T-helper 1 cell treated with Interleukin-12 subunit alpha and Interleukin-12 subunit beta and Interleukin-4 antibody, amounts not matched to agents 30 ng/mL and 1 ng/mL, for 36 hours (primary cell): Measurements from ENCODE around the gene LILRA1. TPM values are rescaled to one million over a fixed set of nuclear protein-coding genes. Genes with fewer than 3 reads are reported as not detected.
"Not testable (repeated sequence)": the region's sequence is repeated elsewhere in the genome, so short reads cannot be mapped to it uniquely, and the experiment has no call there.

Source experiments
- intact Hi-C: fragments of 100-400 bp; cut with micrococcal nuclease; formaldehyde crosslinking; loops from one replicate; pipeline ENCODE4 v1.15.1; 2024
- total RNA-seq: library from RNA; stranded (reverse); gene quantifications from 2 replicates; pipeline ENCODE4 v1.2.3, GENCODE V29; 2022

The LILRA1 gene
- total RNA-seq, 1 donor from 2014 or later: not detected

DNA sequence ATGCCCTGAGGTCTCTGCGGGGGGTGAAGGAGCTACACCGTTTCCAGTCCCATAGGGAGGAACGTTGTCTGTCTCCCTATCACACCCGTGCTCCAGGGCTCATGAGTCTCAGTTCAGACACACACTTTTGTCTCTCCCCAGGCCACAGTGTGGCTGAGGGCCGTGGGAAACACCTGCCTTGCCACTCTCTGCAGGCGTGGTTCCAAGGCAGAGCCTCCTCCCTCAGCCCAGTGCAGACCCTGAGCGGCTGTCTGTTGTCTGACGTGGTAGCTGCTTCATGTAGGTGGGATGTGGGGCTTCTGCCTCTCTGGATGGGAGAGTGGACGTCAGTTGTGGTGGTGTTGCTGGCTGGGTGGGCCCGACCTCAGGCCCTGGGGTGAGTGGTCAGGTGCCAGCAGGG, 30.8 kb downstream of the LILRA1 start:
- intact Hi-C loops: not testable (repeated sequence)

DNA sequence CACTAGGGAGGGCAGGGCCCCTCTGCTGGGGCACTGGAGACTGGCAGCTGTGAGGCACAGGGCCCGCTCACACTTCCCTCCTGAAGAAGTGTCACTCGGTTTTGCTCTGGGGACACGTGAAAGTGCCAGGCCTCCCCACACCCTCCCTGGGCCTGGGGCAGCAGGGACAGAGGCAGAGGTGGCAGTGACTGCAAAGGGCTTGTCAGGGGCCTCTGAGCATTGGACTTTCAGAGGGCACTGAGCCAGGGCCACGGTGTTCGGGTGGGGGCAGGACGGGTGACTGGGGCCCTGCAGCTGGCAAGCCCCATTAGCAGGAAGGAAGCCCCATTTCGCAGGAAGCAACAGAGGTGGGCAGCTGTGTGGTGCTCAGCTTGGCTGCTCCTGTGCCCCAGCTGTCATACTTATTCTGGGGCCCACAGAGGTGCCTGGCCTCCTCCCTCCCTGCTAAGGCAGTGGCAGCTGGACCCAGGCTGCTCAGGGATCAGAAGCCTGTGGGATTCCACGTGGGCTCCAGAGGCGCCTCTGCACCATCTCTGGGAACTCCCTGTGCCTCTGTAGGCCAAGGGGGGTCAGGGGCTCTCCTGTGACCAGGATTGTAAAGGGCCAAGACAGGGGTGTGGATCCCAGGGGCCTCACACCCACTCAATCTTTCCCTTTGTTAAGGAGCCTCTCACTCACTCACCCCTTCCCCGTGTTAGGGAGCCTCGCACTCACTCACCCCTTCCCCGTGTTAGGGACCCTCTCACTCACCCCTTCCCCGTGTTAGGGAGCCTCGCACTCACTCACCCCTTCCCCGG, 31.7 kb downstream of the LILRA1 start:
- intact Hi-C loops: not testable (repeated sequence)

DNA sequence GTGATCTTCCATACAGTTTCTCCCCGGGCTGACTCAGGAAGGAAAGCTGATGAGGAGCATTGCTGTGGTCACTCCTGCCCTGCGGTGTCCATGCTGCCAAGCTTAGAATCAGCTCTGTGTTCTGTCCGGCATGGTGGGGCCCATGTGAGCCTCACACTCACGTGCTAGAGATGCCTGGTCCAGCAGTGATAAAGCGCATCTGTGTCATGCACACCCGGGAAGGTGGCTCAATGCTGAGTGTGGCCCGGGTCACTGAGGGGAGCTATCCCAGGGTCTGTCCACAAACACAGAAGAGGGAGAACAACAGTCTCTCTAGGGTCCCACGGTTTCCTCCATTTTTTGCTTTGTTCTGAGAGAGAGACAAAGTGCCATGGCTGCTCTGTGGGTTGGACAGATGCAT, 33.3 kb downstream of the LILRA1 start:
- intact Hi-C loops: no loop called here

DNA sequence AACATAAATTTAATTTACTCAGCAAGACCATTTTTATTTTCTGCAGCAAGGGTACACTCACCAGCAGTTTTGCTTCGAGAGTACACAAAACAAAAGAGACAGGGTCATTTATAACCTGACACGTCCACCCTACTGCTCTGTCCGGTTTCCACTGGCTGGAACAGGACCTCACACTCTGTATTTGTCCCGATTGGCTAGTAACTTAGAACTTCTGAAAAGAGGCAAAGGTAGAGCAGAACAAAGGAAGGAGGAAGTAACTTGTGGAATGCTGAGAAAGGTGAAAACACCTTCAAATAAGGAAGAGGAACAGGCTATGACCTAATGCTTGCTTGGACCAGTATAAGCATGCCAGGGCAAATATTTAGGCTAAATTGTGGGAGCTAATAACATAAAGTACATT, 34.5 kb downstream of the LILRA1 start:
- intact Hi-C loops: not testable (repeated sequence)

DNA sequence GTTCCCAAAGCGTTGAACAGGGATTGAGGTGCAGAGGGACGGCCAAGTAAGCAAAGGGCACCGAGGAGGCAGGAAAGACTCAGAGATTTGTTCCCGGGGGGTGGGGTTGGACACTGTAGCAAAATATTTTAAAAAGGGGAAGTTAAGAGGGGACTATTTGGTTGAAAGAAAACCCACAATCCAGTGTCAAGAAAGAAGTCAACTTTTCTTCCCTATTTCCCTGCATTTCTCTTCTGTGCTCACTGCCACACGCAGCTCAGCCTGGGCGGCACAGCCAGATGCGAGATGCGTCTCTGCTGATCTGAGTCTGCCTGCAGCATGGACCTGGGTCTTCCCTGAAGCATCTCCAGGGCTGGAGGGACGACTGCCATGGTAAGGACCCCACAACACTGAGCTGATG, 36.8 kb downstream of the LILRA1 start, which contains the start of gene LILRB1:
LILRB1 (plus strand) TSS at position 223 of the 400 bp plus-strand sequence. CDS start 590 bp downstream, outside the sequence.
- intact Hi-C loops: loop anchor here (5.0 kb wide), 1 partner anchor 333 kb away; no protein-coding TSS in a partner anchor

DNA sequence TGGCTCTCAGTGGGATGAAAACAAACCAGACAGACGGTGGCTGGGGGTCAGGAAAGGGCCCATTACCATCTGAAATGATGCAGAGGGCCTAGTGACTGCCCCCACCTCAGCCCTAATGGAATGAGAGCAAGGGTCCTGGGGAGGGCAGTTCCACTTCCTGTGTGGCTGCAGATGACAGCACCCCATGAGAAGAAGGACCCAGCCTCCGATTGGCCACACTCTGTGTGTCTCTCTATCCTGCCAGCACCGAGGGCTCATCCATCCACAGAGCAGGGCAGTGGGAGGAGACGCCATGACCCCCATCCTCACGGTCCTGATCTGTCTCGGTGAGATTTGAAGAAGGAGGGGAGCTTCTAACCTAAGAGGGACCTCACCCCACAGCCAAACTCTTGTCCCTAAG, 37.4 kb downstream of the LILRA1 start:
- intact Hi-C loops: loop anchor here (5.0 kb wide), 1 partner anchor 333 kb away; no protein-coding TSS in a partner anchor

DNA sequence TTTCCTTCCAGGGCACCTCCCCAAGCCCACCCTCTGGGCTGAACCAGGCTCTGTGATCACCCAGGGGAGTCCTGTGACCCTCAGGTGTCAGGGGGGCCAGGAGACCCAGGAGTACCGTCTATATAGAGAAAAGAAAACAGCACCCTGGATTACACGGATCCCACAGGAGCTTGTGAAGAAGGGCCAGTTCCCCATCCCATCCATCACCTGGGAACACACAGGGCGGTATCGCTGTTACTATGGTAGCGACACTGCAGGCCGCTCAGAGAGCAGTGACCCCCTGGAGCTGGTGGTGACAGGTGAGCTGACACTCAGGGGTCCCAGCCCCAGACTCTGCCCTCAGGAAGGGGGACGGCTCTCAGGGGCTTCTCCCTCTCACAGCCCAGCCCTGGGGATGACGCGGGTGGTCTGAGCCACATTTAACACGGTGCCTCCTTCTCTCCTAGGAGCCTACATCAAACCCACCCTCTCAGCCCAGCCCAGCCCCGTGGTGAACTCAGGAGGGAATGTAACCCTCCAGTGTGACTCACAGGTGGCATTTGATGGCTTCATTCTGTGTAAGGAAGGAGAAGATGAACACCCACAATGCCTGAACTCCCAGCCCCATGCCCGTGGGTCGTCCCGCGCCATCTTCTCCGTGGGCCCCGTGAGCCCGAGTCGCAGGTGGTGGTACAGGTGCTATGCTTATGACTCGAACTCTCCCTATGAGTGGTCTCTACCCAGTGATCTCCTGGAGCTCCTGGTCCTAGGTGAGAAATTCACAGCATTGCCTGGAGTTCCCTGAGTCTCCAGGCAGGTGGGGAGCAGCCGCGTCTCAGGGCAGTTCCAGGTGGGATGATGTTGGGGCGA, 38.3 kb downstream of the LILRA1 start:
- intact Hi-C loops: loop anchor here (5.0 kb wide), 1 partner anchor 334 kb away; no protein-coding TSS in a partner anchor

DNA sequence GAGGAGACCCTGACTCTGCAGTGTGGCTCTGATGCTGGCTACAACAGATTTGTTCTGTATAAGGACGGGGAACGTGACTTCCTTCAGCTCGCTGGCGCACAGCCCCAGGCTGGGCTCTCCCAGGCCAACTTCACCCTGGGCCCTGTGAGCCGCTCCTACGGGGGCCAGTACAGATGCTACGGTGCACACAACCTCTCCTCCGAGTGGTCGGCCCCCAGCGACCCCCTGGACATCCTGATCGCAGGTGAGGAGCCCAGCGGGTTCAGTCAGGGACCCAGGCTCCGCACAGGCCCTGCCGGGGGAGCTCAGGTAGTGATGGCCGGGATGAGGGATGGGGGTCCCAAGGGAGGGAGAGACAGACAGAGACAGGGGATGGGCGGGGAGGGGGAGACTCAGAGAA, 39.1 kb downstream of the LILRA1 start:
- intact Hi-C loops: loop anchor here (5.0 kb wide), 1 partner anchor 335 kb away; no protein-coding TSS in a partner anchor

DNA sequence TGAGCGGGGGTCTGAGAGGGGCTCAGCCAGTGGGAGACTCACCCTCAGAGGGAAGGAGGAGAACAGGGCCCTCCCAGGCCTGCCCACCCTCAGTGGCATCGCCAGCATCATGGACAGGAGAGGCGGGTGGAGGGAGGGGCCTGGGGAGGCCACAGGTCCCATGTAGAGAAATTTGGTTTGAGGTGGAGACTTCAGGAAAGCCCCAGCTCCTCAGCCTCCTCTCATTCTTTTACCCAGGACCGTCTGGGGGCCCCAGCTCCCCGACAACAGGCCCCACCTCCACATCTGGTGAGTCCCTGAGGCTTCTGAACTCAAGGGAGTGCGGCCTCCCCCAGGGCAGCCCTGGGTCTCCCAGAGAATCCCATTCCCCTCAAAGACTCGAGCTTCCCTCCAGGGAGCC, 40.0 kb downstream of the LILRA1 start:
- intact Hi-C loops: loop anchor here (5.0 kb wide), 1 partner anchor 336 kb away; no protein-coding TSS in a partner anchor

DNA sequence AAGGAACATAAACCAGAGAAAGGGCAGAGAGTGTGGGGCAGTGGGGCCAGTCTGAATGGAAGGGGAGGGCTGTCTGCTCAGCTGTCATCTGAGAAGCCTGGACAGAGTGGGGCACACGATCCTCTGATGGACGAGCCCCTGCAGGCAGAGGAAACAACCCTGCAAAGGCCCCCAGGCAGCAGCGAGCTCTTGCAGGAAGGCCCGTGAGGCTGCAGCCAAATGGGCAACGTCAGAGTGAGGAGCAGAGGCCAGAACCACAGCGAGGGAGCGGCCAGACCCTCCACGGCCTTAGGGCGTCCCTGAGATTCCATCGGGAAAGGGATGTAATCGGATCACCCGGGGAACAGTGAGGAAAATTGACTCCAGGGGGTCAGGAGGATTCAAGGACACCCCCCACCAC, 42.6 kb downstream of the LILRA1 start:
- intact Hi-C loops: not testable (repeated sequence)

DNA sequence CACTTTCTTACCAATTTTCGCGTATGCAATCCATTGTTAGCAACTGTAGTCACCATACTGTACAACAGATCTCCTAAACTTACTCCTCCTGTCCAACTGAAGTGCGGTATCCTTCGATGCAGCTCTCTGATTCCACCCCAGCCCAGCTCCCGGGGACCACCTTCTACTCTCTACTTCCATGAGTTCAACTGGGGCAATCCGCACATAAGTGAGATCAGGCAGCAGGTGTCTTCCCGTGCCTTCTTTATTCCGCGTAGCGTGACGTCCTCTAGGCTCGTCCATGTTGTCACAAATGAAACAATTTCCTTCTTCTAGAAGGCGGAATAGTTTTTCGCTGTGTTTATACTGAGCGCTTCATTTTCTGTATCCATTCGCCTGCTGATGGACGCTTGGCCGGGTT, 45.3 kb downstream of the LILRA1 start:
- intact Hi-C loops: no loop called here

DNA sequence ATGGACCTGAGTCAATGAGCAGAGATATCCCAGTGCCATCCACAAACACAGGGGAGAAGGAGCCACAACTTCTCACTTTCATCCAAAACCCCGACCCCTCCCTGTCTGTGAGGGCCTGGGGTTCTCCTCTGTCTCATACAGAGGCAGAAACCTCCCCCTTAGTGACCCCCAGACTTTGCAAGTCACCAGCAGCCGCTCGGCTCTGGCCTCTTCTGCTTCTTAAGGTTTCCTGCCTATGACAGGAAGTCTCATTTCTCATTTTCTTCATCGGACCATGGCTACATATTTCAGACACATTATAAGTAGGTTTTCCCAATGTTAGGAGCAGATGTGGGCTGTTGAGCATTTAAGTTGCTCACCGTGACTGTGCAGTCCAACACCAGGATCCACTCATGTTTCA, 49.5 kb downstream of the LILRA1 start:
- intact Hi-C loops: not testable (repeated sequence)

DNA sequence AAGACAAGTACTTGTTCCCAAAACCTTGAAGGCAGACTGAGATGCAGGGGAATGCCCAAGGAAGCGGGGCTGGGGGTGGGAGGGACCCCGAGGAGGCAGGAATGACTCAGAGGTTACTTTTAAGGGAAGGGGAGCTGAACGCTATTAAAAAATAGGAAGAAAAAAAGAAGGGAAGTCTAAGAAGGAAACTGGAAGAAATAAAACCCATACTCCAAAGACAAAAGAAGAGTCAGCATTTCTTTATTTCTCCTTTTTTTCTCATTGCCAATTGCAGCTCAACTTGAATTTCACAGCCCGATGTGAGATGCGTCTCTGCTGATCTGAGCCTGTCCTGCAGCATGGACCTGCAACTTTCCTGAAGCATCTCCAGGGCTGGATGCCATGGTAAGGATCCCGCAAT, 50.2 kb downstream of the LILRA1 start:
- intact Hi-C loops: not testable (repeated sequence)

DNA sequence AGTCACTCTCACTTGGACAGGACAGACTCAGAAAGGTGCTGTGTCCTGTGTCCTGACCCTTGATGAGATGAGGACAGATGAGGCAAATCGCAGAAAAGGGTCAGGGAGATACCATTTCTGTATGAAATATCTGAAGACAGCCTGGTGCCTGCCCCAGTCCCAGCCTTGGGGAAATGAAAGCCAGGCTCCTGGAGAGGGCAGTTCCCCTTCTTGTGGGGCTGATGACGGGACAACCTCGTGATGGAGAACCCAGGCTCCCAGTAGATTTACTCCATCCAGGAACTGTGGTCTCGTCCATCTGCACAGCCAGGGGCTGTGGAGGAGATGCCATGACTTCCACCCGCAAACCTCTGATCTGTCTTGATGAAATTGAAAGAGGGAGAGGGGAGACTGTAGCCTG, 50.6 kb downstream of the LILRA1 start:
- intact Hi-C loops: no loop called here

DNA sequence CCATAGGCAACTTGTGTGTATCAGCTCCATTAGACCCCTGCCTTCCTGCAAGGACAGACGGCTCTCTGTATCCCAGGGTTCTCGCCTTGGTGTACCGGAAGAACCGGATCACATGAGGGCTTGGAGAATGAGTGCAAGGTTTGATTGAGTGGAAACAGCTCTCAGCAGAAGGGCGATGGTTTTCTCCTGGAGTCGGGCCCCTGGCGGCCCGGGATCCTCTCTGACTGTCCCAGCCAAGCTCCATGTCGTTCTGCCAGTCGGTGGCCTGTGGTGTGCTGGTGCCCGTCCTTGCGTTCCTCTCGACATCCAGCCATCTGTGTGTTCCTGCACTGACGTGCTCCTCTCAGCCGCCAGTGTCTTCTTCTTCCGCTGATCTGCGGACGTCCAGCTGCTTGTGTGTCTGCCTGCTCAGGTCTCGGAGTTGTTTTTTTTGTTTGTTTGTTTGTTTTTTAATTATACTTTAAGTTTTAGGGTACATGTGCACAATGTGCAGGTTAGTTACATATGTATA, 53.0 kb downstream of the LILRA1 start:
- intact Hi-C loops: no loop called here

DNA sequence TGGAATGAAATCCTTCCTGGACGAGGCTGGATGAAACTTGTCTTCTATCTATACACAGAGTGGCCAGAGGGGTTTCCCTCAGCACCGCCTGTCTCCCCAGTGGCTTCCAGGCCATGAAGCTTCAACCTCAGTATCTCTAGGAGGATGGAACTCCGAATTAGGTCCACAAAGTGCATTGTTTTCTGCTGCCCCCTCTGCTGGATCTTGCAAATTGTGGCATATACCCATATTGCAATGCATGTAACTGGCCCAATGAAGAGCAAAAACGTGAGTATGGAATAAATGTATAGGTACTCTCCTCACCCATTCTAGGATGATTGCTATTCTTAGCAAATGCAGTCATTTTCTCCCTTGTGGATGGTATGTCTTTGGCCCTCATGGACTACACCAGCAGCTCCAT, 54.7 kb downstream of the LILRA1 start:
- intact Hi-C loops: loop anchor here (2.0 kb wide), 1 partner anchor 63 kb away; no protein-coding TSS in a partner anchor

DNA sequence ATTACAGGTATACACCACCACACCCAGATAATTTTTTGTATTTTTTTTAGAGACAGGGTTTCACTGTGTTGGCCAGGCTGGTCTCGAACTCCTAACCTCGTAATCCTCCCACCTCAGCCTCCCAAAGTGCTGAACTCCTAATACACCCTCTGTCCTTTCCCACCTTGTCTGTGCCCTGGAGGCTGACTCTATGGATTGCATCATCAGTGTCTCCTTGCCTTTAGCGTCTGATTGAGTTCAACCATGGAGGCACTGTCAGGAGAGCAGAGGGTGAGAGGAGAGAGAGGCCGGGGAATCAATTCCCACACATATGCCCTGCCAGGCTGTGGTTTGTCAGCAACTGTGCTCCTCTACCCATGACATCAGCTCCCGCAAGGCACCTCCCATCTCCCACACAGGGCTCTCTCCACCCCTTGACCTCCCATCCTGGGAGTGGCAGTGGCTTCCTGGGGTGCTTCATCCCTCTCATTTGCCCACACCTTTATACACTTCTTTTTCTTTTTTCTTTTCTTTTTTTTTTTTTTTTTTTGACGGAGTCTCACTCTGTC, 56.8 kb downstream of the LILRA1 start:
- intact Hi-C loops: no loop called here
